GM08714 (cell line): ENCODE results near the gene CACNA1G.

ENCODE experiments used
- H3K4me3 ChIP-seq: fragments of 200-500 bp; sonication (Bioruptor generic); 2 replicates; pipeline ENCODE4 v1.5.1; 2014; ENCODE audit warnings: mild to moderate bottlenecking, low read length, inconsistent platforms
- ZNF274 ChIP-seq: IDR thresholded peaks from 2 replicates; pipeline ENCODE4 v1.6.1; 2012; ENCODE audit warnings: mild to moderate bottlenecking, low read depth, low read length

CACNA1G gene

GRCh38 chr17:50621574-50622031 lies 61.1 kb downstream of the CACNA1G start:
- H3K4me3 ChIP-seq: no peak overlapping the region
- no peak for TF ChIP-seq ZNF274

GRCh38 chr17:50624321-50624934 lies 63.9 kb downstream of the CACNA1G start:
- no peak overlapping the region for H3K4me3 ChIP-seq
- TF ChIP-seq ZNF274: no peak

- H3K4me3 ChIP-seq: no peak overlapping the region
- no peak for TF ChIP-seq ZNF274
Observed at GRCh38 chr17:50625032-50625871, 64.7 kb downstream of the CACNA1G start.

- TF ChIP-seq ZNF274: no peak
- H3K4me3 ChIP-seq: no peak overlapping the region
Observed at GRCh38 chr17:50626037-50626574, 65.6 kb downstream of the CACNA1G start.

- H3K4me3 ChIP-seq: no peak overlapping the region
- TF ChIP-seq ZNF274: no peak
Observed at GRCh38 chr17:50627036-50627781, 66.7 kb downstream of the CACNA1G start.

GRCh38 chr17:50627782-50628601 lies 67.5 kb downstream of the CACNA1G start:
- no peak for TF ChIP-seq ZNF274
- no peak overlapping the region for H3K4me3 ChIP-seq

GRCh38 chr17:50629902-50630301 lies 69.4 kb downstream of the CACNA1G start:
- no peak overlapping the region for H3K4me3 ChIP-seq
- TF ChIP-seq ZNF274: no peak

GRCh38 chr17:50630524-50631194 lies 70.1 kb downstream of the CACNA1G start:
- no peak overlapping the region for H3K4me3 ChIP-seq
- no peak for TF ChIP-seq ZNF274

- no peak overlapping the region for H3K4me3 ChIP-seq
- TF ChIP-seq ZNF274: no peak
Observed at GRCh38 chr17:50631195-50631907, 70.8 kb downstream of the CACNA1G start.

GRCh38 chr17:50631908-50632571 lies 71.5 kb downstream of the CACNA1G start:
- no peak for TF ChIP-seq ZNF274
- H3K4me3 ChIP-seq: no peak overlapping the region

GRCh38 chr17:50632637-50633036 lies 72.1 kb downstream of the CACNA1G start:
- TF ChIP-seq ZNF274: no peak
- no peak overlapping the region for H3K4me3 ChIP-seq

- TF ChIP-seq ZNF274: no peak
- H3K4me3 ChIP-seq: no peak overlapping the region
Observed at GRCh38 chr17:50633683-50634082, 73.2 kb downstream of the CACNA1G start.
